Dendritic cell treated with granulocyte-macrophage colony-stimulating factor and Interleukin-4, amounts not matched to agents 40 ng/mL and 50 ng/mL, for 4 days (primary cell): ENCODE measurements around the gene PHF19.
A peak's percentile ranks its signal among the peaks of the same experiment; 100 is the strongest.

Source experiments
- H3K27ac Mint-ChIP-seq: one replicate; pipeline ENCODE4 v1.8.0; 2022; ENCODE audit warnings: mild to moderate bottlenecking, mixed read lengths
- H3K27me3 Mint-ChIP-seq: one replicate; pipeline ENCODE4 v1.8.0; 2022; ENCODE audit warnings: mild to moderate bottlenecking, mixed read lengths
- H3K36me3 Mint-ChIP-seq: one replicate; pipeline ENCODE4 v1.8.0; 2022; ENCODE audit warnings: low read depth, mixed read lengths
- H3K4me1 Mint-ChIP-seq: one replicate; pipeline ENCODE4 v1.8.0; 2022; ENCODE audit warnings: low read depth, mixed read lengths
- H3K4me3 Mint-ChIP-seq: one replicate; pipeline ENCODE4 v1.8.0; 2022; ENCODE audit warnings: mild to moderate bottlenecking, moderate library complexity, mixed read lengths
- H3K9me3 Mint-ChIP-seq: one replicate; pipeline ENCODE4 v1.8.0; 2022; ENCODE audit warnings: mixed read lengths
- intact Hi-C: fragments of 100-400 bp; cut with micrococcal nuclease; formaldehyde crosslinking; loops from one replicate; pipeline ENCODE4 v1.15.0; 2022

The PHF19 gene

GRCh38 chr9:120876842-120877240 is at the start of gene PHF19:
Gene PHF19 (minus strand): TSS chr9:120877188. CDS start chr9:120874741, 2,447 bp downstream.
- peaks cover 29% of the 10 kb centered on the region for H3K36me3 Mint-ChIP-seq
- peaks cover 5% of the 10 kb centered on the region for H3K27me3 Mint-ChIP-seq
- peak within 1 kb of the TSS; percentile 86 for H3K4me3 Mint-ChIP-seq
- H3K4me1 Mint-ChIP-seq, result peaks cover 25% of the 10 kb centered on the region
- intact Hi-C loops, result loop anchor here (2.0 kb wide), 3 partner anchors 34 to 84 kb away; partner anchors contain the start of genes FBXW2 and PSMD5
- H3K9me3 Mint-ChIP-seq, result no peaks in the 10 kb centered on the region
- H3K27ac Mint-ChIP-seq, result peak within 1 kb of the TSS; percentile 82

GRCh38 chr9:120926397-120926928 is 49.5 kb upstream of the PHF19 start, which contains the start of gene TRAF1:
Gene TRAF1 (minus strand): TSS chr9:120926796. CDS start chr9:120926075, 721 bp downstream.
- Mint-ChIP-seq H3K9me3 (no peaks in the 10 kb centered on the region), H3K27ac (peak within 1 kb of the TSS; percentile 77), H3K27me3 (no peaks in the 10 kb centered on the region), H3K4me1 (peaks cover 76% of the 10 kb centered on the region), H3K4me3 (peak within 1 kb of the TSS; percentile 48), H3K36me3 (peaks cover 24% of the 10 kb centered on the region)
- intact Hi-C loops, result no loop called here

- peaks cover 77% of the 10 kb centered on the region for H3K4me1 Mint-ChIP-seq
- H3K9me3 Mint-ChIP-seq, result no peaks in the 10 kb centered on the region
- intact Hi-C loops, result no loop called here
- peak overlapping the region; percentile 48 for H3K4me3 Mint-ChIP-seq
- H3K36me3 Mint-ChIP-seq, result peaks cover 25% of the 10 kb centered on the region
- no peaks in the 10 kb centered on the region for H3K27me3 Mint-ChIP-seq
- H3K27ac Mint-ChIP-seq, result peak overlapping the region; percentile 77
These were observed 48.8 kb upstream of the PHF19 start for GRCh38 chr9:120925535-120926396.

- Mint-ChIP-seq H3K9me3 (no peaks in the 10 kb centered on the region), H3K4me3 (peak overlapping the region; percentile 30), H3K36me3 (peaks cover 25% of the 10 kb centered on the region), H3K27me3 (no peaks in the 10 kb centered on the region), H3K4me1 (peaks cover 78% of the 10 kb centered on the region), H3K27ac (peak overlapping the region; percentile 59)
- intact Hi-C loops, result no loop called here
These were observed 47.9 kb upstream of the PHF19 start for GRCh38 chr9:120924698-120925534.

- intact Hi-C loops, result no loop called here
- no peaks in the 10 kb centered on the region for H3K27me3 Mint-ChIP-seq
- H3K4me3 Mint-ChIP-seq, result no peak overlapping the region
- peak overlapping the region; percentile 59 for H3K27ac Mint-ChIP-seq
- peaks cover 36% of the 10 kb centered on the region for H3K36me3 Mint-ChIP-seq
- H3K9me3 Mint-ChIP-seq, result no peaks in the 10 kb centered on the region
- H3K4me1 Mint-ChIP-seq, result peaks cover 88% of the 10 kb centered on the region
These were observed 46.8 kb upstream of the PHF19 start for GRCh38 chr9:120923620-120924328.

DNA sequence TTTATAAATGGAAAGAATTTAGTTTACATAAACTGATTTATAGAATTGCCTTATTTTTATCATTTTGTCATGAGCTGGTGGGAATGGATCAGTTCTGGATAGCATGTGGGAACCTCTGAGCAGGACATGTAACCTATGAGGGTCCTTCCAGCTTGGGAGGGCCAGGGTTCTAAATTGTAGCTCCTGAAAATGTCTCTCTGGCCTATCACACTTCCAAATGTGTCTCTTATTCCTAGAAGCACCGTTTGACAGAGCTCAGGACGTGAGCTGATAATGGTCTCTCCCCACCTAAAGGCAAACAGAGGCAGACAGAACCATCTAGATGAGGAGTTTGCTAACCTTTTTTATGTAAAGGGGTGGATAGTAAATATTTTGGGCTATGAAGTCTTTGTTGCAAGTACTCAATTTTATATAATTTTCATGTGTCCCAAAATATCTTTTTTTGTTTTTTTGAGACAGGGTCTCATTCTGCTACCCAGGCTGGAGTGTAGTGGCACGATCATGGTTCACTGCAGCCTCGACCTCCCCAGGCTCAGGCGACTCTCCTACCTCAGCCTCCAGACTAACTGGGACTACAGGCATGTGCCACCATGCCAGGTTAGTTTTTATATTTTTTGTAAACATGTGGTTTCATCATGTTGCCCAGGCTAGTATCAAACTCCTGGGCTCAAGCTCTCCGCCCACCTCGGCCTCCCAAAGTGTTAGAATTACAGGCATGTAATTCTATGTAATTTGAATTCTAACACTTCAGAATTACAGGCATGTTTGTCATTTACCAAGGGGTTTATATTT is 45.6 kb upstream of the PHF19 start:
- intact Hi-C loops, result no loop called here
- H3K27ac Mint-ChIP-seq, result no peak overlapping the region
- H3K4me3 Mint-ChIP-seq, result no peak overlapping the region
- peaks cover 37% of the 10 kb centered on the region for H3K36me3 Mint-ChIP-seq
- H3K4me1 Mint-ChIP-seq, result peaks cover 81% of the 10 kb centered on the region
- no peaks in the 10 kb centered on the region for H3K9me3 Mint-ChIP-seq
- H3K27me3 Mint-ChIP-seq, result no peaks in the 10 kb centered on the region

GRCh38 chr9:120921661-120922181 is 44.7 kb upstream of the PHF19 start:
- H3K4me1 Mint-ChIP-seq, result peaks cover 73% of the 10 kb centered on the region
- H3K27ac Mint-ChIP-seq, result no peak overlapping the region
- peaks cover 46% of the 10 kb centered on the region for H3K36me3 Mint-ChIP-seq
- H3K9me3 Mint-ChIP-seq, result no peaks in the 10 kb centered on the region
- intact Hi-C loops, result no loop called here
- H3K27me3 Mint-ChIP-seq, result no peaks in the 10 kb centered on the region
- H3K4me3 Mint-ChIP-seq, result peak overlapping the region; percentile 39

DNA sequence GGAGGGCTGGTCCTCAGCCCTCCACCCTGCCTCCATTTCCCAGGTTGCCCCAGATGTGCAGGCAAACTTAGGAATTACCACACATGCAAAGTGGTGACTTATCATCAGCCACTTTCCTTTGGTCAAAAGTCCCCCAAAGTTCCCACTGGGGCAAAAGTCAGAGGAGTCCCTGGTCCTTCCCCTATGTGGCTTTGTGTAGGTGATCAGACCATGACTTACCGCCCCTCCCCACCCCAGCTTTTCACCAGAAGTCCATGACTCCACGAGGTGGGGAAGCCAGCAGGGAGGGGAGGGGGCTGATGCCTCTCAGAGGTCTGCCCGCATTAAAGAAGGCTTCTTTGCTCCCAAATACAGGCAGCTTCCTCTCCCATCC is 43.8 kb upstream of the PHF19 start:
- Mint-ChIP-seq H3K27me3 (no peaks in the 10 kb centered on the region), H3K27ac (no peak overlapping the region), H3K9me3 (no peaks in the 10 kb centered on the region), H3K4me1 (peaks cover 63% of the 10 kb centered on the region), H3K36me3 (peaks cover 49% of the 10 kb centered on the region), H3K4me3 (no peak overlapping the region)
- intact Hi-C loops, result no loop called here

GRCh38 chr9:120919843-120920805 is 43.1 kb upstream of the PHF19 start:
- peaks cover 49% of the 10 kb centered on the region for H3K36me3 Mint-ChIP-seq
- no peaks in the 10 kb centered on the region for H3K27me3 Mint-ChIP-seq
- intact Hi-C loops, result no loop called here
- H3K27ac Mint-ChIP-seq, result no peak overlapping the region
- H3K9me3 Mint-ChIP-seq, result no peaks in the 10 kb centered on the region
- H3K4me1 Mint-ChIP-seq, result peaks cover 58% of the 10 kb centered on the region
- H3K4me3 Mint-ChIP-seq, result no peak overlapping the region

DNA sequence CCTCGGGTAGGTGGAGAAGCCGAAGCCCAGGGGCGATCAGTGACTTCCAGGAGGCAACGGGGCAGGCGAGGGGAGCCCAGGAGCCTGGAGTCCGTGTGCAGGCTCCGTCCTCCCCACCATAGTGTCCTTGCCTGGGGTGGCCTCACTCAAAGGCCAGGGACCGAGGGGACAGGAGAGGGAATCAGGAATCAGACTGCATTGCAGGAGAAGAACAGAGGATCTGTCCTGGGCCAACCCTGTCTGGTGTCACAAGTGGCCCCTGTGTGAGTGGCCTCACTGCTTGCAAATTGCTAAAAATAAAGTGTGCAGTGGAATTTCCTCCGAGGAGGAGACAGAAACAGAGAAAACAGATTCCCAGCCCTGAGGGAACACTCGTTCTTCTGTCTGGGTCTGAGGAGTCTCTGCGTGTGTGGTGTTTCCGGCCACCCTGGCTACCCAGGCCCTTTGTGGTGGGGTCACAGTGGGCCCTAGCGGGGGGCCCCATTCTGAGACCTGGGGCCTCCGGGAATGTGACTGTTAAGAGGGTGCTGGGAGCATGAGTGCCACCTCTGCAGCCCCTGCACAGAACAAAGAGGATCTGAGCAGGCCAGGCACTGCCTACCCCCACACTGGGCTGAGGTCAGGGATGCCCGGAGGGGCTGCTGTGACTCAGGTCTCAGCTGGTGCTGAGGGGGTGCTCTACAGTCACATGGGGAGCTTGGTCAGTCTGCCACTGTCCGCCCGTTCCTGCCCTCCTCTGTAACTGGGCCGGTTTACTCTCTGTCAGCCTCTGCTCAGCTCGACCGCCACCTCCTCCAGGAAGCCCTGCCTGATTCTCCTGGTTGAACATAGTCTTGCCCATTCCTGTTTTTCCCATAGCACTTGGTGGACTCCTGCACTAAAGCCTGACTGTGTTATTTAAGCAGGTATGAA is 42.2 kb upstream of the PHF19 start:
- H3K27ac Mint-ChIP-seq, result peak overlapping the region; percentile 14
- intact Hi-C loops, result no loop called here
- H3K4me3 Mint-ChIP-seq, result no peak overlapping the region
- H3K27me3 Mint-ChIP-seq, result no peaks in the 10 kb centered on the region
- peaks cover 50% of the 10 kb centered on the region for H3K36me3 Mint-ChIP-seq
- no peaks in the 10 kb centered on the region for H3K9me3 Mint-ChIP-seq
- peaks cover 49% of the 10 kb centered on the region for H3K4me1 Mint-ChIP-seq
